ENCODE results near the gene XG. TPM values are rescaled to one million over a fixed set of nuclear protein-coding genes. Genes with fewer than 3 reads are reported as not detected.

XG gene
- total and polyA plus RNA-seq, 2 of the 4 experiments (the other 2 are of a cell fraction) = under 0.01 TPM; not detected in 1

- 1% methylated on average over 13 of the region's 44 CpGs; no CpG with 5 or more reads in 1 of the 2 experiments for WGBS, 2 experiments (ENCODE audit: extremely low coverage in 2 of 2, insufficient read length in 1 of 2)
- H3K56ac ChIP-seq (ENCODE audit: extremely low read depth, insufficient read depth, low read length) = no peak overlapping the region
- H3K27me3 ChIP-seq (ENCODE audit: control insufficient read depth, insufficient read depth, low read length) = peaks cover 2% of the 10 kb centered on the region; the same call in 1 of the 2 replicates
- intact Hi-C loops (cut with micrococcal nuclease) (no loop called here), in situ Hi-C loops (cut with MboI; ENCODE audit: low sequenced_read_pairs) (loop anchor here (10.0 kb wide), 1 partner anchor 1184 kb away; no protein-coding TSS in a partner anchor), dilution Hi-C loops (cut with HindIII; ENCODE audit: low sequenced_read_pairs, unreplicated experiment) (no loop called here)
- no peak overlapping the region for H2BK120ac ChIP-seq (ENCODE audit: low read depth, low read length)
- peak overlapping the region; percentile 18 for H3K9ac ChIP-seq (ENCODE audit: low read depth, low read length)
- H2BK15ac ChIP-seq (ENCODE audit: low read depth, low read length) = no peak overlapping the region
- H3K14ac ChIP-seq (replicated peaks; ENCODE audit: low read depth, low read length) = no peak overlapping the region
- peak overlapping the region; percentile 81 for H2AFZ ChIP-seq (replicated peaks; ENCODE audit: low read length, poor library complexity)
- no peak overlapping the region for H3K23ac ChIP-seq (ENCODE audit: low read depth, low read length)
- H4K5ac ChIP-seq (ENCODE audit: low read depth, low read length) = no peak overlapping the region
- H3K4me3 ChIP-seq (ENCODE audit: insufficient read depth, low read depth, low read length) = peak overlapping the region; percentile 48
- TF ChIP-seq NFE2L2 (IDR thresholded peaks at IDR 0.05; ENCODE audit: low read depth, low read length) = no peak
- TF ChIP-seq FOS (IDR thresholded peaks at IDR 0.05; ENCODE audit: low read depth, low read length) = no peak
- no peak for TF ChIP-seq CEBPB (IDR thresholded peaks at IDR 0.05; ENCODE audit: low read depth, low read length)
- no peak for TF ChIP-seq POLR2A (IDR thresholded peaks at IDR 0.05; ENCODE audit: low read depth, low read length)
- no peak for TF ChIP-seq CHD1 (IDR thresholded peaks at IDR 0.05; ENCODE audit: low read depth, low read length)
- no peak for TF ChIP-seq MXI1 (IDR thresholded peaks at IDR 0.05; ENCODE audit: borderline replicate concordance, low read depth, low read length)
- ATAC-seq (ENCODE audit: low read depth) = peak; percentile 45
- no peak overlapping the region for H2AK9ac ChIP-seq (replicated peaks; ENCODE audit: low read depth, low read length, poor library complexity)
- H3K79me1 ChIP-seq (ENCODE audit: low read depth in 1 of 2, low read length in 2 of 2) = no peaks in the 10 kb centered on the region
- no peak overlapping the region for H2BK20ac ChIP-seq (ENCODE audit: low read depth, low read length)
- H4K20me1 ChIP-seq (ENCODE audit: insufficient read depth, low read length) = no peaks in the 10 kb centered on the region
- H4K91ac ChIP-seq (ENCODE audit: insufficient read depth, low read depth, low read length) = no peak overlapping the region
- peak overlapping the region; percentile 36; the same call in 1 of the 2 replicates for H3K4me2 ChIP-seq (ENCODE audit: low read depth, low read length)
- H3K4me1 ChIP-seq (ENCODE audit: control insufficient read depth, insufficient read depth, low read length) = no peaks in the 10 kb centered on the region; the same call in 1 of the 2 replicates
- H3K9me3 ChIP-seq (ENCODE audit: control insufficient read depth, insufficient read depth, low read length) = no peaks in the 10 kb centered on the region
- peaks cover 3% of the 10 kb centered on the region; the same call in 1 of the 2 replicates for H3K36me3 ChIP-seq (ENCODE audit: control insufficient read depth, insufficient read depth, low read length)
- no peak overlapping the region for H3K18ac ChIP-seq (ENCODE audit: low read depth, low read length)
- H2BK5ac ChIP-seq (ENCODE audit: low read depth, low read length, poor library complexity, severe bottlenecking) = no peak overlapping the region
- H4K8ac ChIP-seq (ENCODE audit: low read depth in 2 of 2, low read length in 2 of 2) = no peak overlapping the region
- H2AK5ac ChIP-seq (ENCODE audit: low read depth, low read length) = no peak overlapping the region
- no peak overlapping the region for H3K4ac ChIP-seq (ENCODE audit: low read depth, low read length)
- no TSS peak for BruUV-seq (replicated peaks)
- POLR2A ChIA-PET (ENCODE audit: unreplicated experiment) = no interaction called here
- no peak for DNase-seq
- H3K9me1 ChIP-seq (ENCODE audit: insufficient read depth, low read length) = no peaks in the 10 kb centered on the region
- no peak overlapping the region; the same call in 1 of the 2 replicates for H3K27ac ChIP-seq (ENCODE audit: insufficient read depth, low read length)
- CTCF ChIA-PET = no interaction called here
Measured at GRCh38 chrX:2828959-2829411, 77.1 kb downstream of the XG start.

Data from IMR-90 (cell line).